MCF 10A (cell line): Measurements from ENCODE around the gene ARHGDIA. TPM values are rescaled to one million over a fixed set of nuclear protein-coding genes. Genes with fewer than 3 reads are reported as not detected.

ENCODE experiments used
- BruUV-seq: library from RNA; stranded (reverse); fragments of 400-500 nt; replicated peaks from 2 replicates; lab custom pipeline; 2021; lab: Mats Ljungman, UMichigan
- CTCF ChIA-PET: fragments of 300-600 bp; sonication (Branson Sonifier 250); formaldehyde crosslinking; extraction: SDS; loops from one replicate; lab custom pipeline; 2021; ENCODE audit warnings: antibody characterized with exemption, inconsistent platforms; lab: Yijun Ruan, JAX
- POLR2A ChIA-PET: fragments of 300-600, 350-650 bp; sonication (Branson Sonifier 250); formaldehyde crosslinking; extraction: SDS; loops from one replicate; lab custom pipeline; 2020; ENCODE audit warnings: antibody characterized with exemption, inconsistent platforms; lab: Yijun Ruan, JAX
- DNase-seq: peaks from one replicate; pipeline ENCODE4 v3.0.0-alpha.2; 2018; ENCODE audit not compliant: unreplicated experiment
- H3K27ac Mint-ChIP-seq: one replicate; pipeline ENCODE4 v1.8.0; 2022; ENCODE audit warnings: mild to moderate bottlenecking, low read depth, mixed read lengths; ENCODE audit not compliant: unreplicated experiment
- H3K27me3 Mint-ChIP-seq: one replicate; pipeline ENCODE4 v1.8.0; 2022; ENCODE audit warnings: mixed read lengths; ENCODE audit not compliant: insufficient read depth, unreplicated experiment
- H3K36me3 Mint-ChIP-seq: one replicate; pipeline ENCODE4 v1.8.0; 2022; ENCODE audit warnings: mild to moderate bottlenecking, moderate library complexity, mixed read lengths; ENCODE audit not compliant: insufficient read depth, unreplicated experiment
- H3K4me1 Mint-ChIP-seq: one replicate; pipeline ENCODE4 v1.8.0; 2022; ENCODE audit warnings: mixed read lengths; ENCODE audit not compliant: insufficient read depth, unreplicated experiment
- H3K4me3 Mint-ChIP-seq: one replicate; pipeline ENCODE4 v1.8.0; 2022; ENCODE audit warnings: mild to moderate bottlenecking, moderate library complexity, mixed read lengths; ENCODE audit not compliant: unreplicated experiment
- H3K9me3 Mint-ChIP-seq: one replicate; pipeline ENCODE4 v1.8.0; 2022; ENCODE audit warnings: mixed read lengths; ENCODE audit not compliant: unreplicated experiment
- CTCF ChIP-seq: fragments of 200-600 bp; IDR thresholded peaks from one replicate; pipeline ENCODE4 v1.8.0; 2022; ENCODE audit warnings: antibody characterized with exemption, mild to moderate bottlenecking; ENCODE audit not compliant: unreplicated experiment
- intact Hi-C: fragments of 100-400 bp; cut with micrococcal nuclease; formaldehyde crosslinking; loops from 2 replicates; pipeline ENCODE4 v1.14.1; 2022
- total RNA-seq: library from RNA; stranded (reverse); gene quantifications from 2 replicates; pipeline ENCODE4 v1.2.3, GENCODE V29; 2022

ARHGDIA gene
- total RNA-seq, 1 experiment from 2014 or later: 271 TPM

- Mint-ChIP-seq H3K9me3 (no peaks in the 10 kb centered on the region), H3K4me1 (peaks cover 37% of the 10 kb centered on the region), H3K27me3 (no peaks in the 10 kb centered on the region), H3K27ac (peak overlapping the region; percentile 76), H3K4me3 (peak overlapping the region; percentile 87), H3K36me3 (peaks cover 64% of the 10 kb centered on the region)
- intact Hi-C loops: loop anchor here (10.0 kb wide), 1 partner anchor 52 kb away; the partner anchor contains the start of gene P4HB
- CTCF ChIA-PET: no interaction called here
- POLR2A ChIA-PET: interaction anchor here (0.6 to 2.8 kb wide), 18 partner anchors 10 to 621 kb away, joined by 3 to 59 read pairs (median 4); partner anchors contain the start of genes ARHGDIA, ARL16, CENPX and DUS1L
- TF ChIP-seq CTCF: no peak
- peak; percentile 82 for DNase-seq
- BruUV-seq: no TSS peak
These were observed 45.3 kb upstream of the ARHGDIA start for GRCh38 chr17:81916234-81917001.

GRCh38 chr17:81915331-81915730 lies 44.2 kb upstream of the ARHGDIA start:
- Mint-ChIP-seq H3K4me3 (no peak overlapping the region), H3K36me3 (peaks cover 64% of the 10 kb centered on the region), H3K9me3 (no peaks in the 10 kb centered on the region), H3K27ac (no peak overlapping the region), H3K4me1 (peaks cover 37% of the 10 kb centered on the region), H3K27me3 (no peaks in the 10 kb centered on the region)
- CTCF ChIA-PET: no interaction called here
- BruUV-seq: no TSS peak
- intact Hi-C loops: loop anchor here (10.0 kb wide), 1 partner anchor 51 kb away; the partner anchor contains the start of gene P4HB
- no peak for DNase-seq
- TF ChIP-seq CTCF: no peak
- POLR2A ChIA-PET: interaction anchor here (0.7 to 2.8 kb wide), 5 partner anchors 11 to 620 kb away, joined by 3 to 59 read pairs (median 4); partner anchors contain the start of gene MAFG

DNA sequence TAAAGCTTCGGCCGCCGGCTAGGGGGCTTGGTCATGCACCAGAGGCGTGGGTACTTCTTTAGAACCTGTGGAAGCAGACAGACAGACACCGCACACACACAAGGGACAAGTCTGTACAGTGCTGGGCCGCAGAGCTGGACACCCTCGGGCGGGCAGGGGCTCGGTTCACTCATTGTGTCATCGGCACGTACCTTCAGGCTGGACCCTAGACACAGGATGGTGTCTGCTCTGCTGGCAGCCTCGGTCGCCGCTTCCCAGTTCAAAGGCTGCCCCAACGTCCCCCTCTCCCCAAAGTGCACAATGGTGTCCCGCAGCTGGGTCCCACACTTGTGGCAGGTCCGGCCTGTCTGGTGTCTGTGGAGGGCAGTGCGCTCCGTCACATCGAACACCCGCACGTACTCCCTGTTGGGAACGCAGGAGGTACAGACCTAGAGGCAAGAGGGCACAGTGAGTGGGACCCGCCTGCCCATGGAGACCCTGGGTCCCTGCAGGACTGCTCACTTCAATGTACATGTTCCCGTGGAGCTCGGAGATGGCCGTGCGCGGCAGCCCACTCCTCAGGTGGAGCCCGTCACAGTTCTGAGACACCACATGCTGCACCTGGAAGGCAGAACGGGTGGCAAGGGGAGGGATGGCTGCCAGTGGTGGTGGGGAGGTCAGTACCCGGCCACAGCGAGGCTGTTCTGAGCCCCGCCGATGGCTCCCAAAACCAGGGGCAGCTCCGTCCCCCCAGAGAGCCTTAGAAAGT lies 43.1 kb upstream of the ARHGDIA start:
- intact Hi-C loops: loop anchor here (10.0 kb wide), 1 partner anchor 49 kb away; the partner anchor contains the start of gene P4HB
- BruUV-seq: no TSS peak
- no peaks in the 10 kb centered on the region for H3K27me3 Mint-ChIP-seq
- H3K4me1 Mint-ChIP-seq: peaks cover 37% of the 10 kb centered on the region
- ChIA-PET CTCF (interaction anchor here (0.6 to 1.4 kb wide), 4 partner anchors 9 to 109 kb away, joined by 3 to 7 read pairs (median 5); partner anchors contain the start of genes CENPX and MAFG), POLR2A (interaction anchor here (1.1 to 5.2 kb wide), 3 partner anchors 11 to 108 kb away, joined by 3 to 54 read pairs (median 9); partner anchors contain the start of genes CENPX, LRRC45 and MAFG)
- DNase-seq: no peak
- peaks cover 55% of the 10 kb centered on the region for H3K36me3 Mint-ChIP-seq
- no peak overlapping the region for H3K27ac Mint-ChIP-seq
- no peak for TF ChIP-seq CTCF
- no peak overlapping the region for H3K4me3 Mint-ChIP-seq
- no peaks in the 10 kb centered on the region for H3K9me3 Mint-ChIP-seq
